ENCODE results near the gene FAM53B.
A peak's percentile ranks its signal among the peaks of the same experiment; 100 is the strongest.
"Not testable (repeated sequence)": the region's sequence is repeated elsewhere in the genome, so short reads cannot be mapped to it uniquely, and the experiment has no call there.

The FAM53B gene

DNA sequence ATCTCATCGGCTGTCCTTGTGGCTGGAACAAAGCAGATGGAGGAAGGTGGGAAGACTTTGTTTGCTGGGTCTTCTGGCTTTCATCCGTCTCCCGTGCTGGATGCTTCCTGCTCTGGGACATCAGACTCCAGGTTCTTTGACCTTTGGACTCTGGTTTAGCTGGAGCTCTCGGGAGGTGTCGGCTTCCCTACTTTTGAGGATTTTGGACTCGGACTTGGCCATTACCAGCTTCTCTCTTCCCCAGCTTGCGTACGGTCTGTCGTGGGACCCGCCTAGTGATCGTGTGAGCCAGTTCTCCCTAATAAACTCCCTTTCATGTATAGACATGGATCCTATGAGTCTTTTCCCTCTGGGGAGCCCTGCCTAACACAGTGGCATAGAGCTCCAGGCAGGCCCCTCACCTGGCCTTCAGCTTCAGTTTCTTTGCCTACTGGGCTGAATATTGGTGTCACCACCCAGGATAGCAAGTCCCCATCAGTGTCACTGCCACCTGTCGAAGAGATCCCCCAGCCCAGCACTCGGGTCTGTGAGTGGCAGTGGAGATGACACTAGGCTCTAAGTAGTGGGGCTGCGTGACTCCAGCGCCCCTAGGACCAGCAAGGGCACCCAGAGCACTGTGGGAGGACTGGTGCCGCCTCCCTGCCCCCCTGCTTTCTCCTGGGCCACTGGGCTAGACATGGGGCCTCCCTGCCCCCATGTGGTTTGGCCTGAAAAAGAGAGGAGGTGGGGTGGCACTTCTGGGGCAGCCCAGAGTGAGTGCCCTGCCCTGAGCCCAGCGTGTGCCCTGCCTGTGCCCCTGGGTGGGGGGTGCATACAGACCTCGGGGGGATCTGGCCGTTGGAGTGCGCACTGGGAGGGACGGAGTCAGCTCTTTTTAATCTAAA, 147.0 kb downstream of the FAM53B start:
- no peak for DNase-seq (ENCODE audit: low read depth)

GRCh38 chr10:124596116-124596785, 147.9 kb downstream of the FAM53B start:
- DNase-seq (ENCODE audit: low read depth), result no peak

DNA sequence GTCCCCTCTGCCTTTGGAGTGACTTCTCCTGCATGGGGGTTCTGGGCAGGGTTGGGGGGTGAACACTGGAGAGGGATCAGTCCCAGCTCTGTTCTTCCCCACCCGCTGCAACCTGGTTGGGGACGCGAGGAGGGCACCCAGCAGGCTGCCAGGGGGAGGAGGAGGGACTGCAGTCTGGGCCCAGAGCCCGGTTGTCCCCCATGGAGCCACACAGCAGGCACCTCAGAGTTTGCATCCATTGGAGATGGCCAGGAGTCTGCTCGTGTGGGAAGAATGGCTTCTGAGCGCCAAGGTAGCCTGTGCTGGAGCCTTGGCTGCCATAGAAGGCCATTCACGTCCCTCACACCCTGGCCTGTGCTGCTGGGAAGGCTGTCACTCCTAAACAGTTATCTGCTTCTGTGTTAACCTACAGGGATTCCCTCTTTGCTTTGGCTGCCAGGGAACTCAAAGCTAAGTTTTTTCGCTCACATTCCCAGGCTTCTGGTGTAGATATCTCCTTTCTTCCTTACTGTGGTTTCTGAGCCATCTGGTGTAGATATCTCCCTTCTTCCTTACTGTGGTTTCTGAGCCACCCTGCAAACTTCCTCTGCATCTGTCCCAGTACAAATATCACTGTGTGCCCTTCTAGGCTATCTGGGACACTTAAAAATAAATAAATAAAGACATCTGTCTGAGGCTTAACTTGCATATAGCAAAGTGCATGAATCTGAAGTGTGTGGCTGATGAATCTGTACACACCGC, 148.9 kb downstream of the FAM53B start:
- no peak for DNase-seq (ENCODE audit: low read depth)

DNA sequence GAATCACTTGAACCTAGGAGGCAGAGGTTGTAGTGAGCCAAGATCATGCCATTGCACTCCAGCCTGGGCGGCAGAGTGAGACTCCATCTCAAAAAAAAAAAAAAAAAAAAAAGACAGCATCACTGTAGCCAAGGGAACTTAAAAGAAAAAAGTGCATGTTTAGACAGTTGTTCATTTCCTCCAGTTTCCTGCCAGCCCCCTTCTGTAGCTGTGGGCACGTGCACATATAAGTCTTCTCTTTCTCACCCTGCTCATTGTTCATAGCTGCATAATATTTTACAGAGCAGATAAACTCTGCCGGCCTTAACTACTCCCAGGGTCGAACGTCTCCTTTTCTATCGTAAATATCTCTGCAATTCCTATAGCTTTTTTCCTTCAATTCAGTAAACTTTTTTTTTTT, 149.9 kb downstream of the FAM53B start:
- no peak for DNase-seq (ENCODE audit: low read depth)

- no peak for DNase-seq (ENCODE audit: low read depth)
These were observed 150.7 kb downstream of the FAM53B start for GRCh38 chr10:124593431-124593985.

GRCh38 chr10:124592736-124593430, 151.3 kb downstream of the FAM53B start:
- no peak for DNase-seq (ENCODE audit: low read depth)

- DNase-seq (ENCODE audit: low read depth), result no peak
These were observed 152.1 kb downstream of the FAM53B start for GRCh38 chr10:124592101-124592500.

DNA sequence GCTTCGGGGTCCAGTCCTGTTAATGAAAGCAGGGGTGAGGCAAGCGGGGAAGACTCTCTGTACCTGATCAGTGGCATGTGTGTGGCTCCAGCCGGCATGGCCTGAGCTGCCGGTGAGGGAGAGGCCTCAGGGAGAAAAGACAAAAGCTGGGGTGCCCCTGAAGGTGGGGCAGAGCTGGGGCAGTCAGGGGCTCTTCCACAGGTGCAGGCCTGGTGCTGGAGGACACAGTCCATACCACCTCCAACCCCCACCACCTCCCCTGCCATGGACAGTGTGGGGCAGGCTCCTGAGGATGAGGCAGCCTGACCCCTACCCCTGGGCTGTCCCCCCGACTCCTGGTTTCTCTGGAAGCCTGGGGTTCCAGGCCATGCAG, 153.1 kb downstream of the FAM53B start:
- DNase-seq (ENCODE audit: low read depth), result no peak

DNA sequence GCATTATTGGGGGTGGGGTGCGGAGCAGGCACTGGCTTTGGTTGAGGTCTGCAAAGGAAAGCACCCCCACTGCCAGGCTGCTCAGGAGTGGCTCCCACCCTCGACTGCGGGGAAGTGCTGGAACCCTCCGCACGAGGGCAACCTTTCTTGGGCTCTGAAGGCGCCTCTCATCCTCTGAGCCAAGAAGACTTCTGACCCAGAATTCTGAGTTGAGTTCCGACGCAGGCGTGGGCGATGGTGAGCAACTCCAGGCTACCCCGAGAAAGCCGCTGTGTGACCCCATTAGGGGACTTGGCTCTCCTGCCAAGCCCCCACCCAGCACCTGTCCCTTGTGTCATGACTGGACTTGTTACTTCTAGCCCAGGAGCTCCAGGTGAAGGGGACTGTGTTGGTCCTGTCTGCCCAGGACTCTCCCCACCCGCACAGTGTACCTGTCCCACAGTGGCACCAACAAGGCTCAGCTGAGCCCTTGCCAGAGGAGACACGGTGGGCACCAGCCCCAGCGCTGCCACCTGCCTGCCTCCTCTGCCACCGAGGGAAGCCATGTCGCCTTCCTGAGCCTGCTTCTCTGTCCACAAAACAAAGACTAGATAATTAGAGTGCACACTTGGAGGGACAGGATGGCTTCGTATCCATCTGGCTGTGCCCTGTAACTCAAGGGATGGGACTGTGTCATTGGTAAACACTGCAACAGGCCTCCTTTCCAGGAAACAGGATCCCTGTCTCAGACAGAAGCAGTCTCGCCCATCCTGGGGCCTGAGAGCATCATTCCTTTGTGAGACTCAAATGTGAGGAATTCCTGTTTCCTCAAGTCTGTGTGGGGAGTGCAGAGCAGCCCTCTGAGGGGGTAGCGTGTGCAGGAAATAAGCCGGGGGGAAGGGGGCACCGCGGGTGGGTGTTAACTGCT, 153.7 kb downstream of the FAM53B start:
- DNase-seq (ENCODE audit: low read depth), result no peak

- no peak for DNase-seq (ENCODE audit: low read depth)
These were observed 154.6 kb downstream of the FAM53B start for GRCh38 chr10:124589491-124590041.

GRCh38 chr10:124588736-124589490, 155.3 kb downstream of the FAM53B start:
- DNase-seq (ENCODE audit: low read depth), result no peak

DNA sequence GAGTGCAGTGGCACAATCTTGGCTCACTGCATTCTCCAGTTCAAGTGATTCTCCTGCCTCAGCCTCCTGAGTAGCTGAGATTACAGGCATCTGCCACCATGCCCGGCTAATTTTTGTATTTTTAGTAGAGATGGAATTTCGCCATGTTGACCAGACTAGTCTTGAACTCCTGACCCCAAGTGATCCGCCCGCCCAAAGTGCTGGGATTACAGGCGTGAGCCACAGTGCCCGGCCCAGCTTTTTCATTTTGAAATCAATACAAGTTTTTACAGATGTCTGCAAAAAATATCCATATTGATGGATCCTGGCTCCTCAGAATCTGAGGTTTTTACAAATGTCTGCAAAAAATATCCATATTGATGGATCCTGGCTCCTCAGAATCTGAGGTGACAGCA, 155.8 kb downstream of the FAM53B start:
- not testable (repeated sequence) for DNase-seq (ENCODE audit: low read depth)

DNA sequence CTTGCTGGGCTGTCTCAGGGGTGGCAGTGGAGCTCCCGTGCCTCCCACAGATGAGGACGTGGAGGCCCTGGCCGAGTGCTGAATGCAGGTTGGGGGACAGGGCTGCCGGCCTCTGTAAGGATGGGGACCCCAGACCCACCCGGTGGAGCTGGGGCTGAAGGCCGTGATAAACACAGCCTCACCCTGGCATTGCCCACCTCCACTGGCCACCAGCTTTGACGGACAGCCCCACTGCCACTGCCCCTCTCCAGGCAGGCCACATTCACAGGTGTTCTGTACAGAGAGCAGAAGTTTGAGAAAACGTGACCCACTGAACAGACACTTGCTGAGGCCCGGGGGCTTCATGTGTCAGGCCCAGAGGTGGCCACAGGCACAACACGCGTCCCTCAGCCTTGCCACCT, 156.4 kb downstream of the FAM53B start:
- no peak for DNase-seq (ENCODE audit: low read depth)

DNA sequence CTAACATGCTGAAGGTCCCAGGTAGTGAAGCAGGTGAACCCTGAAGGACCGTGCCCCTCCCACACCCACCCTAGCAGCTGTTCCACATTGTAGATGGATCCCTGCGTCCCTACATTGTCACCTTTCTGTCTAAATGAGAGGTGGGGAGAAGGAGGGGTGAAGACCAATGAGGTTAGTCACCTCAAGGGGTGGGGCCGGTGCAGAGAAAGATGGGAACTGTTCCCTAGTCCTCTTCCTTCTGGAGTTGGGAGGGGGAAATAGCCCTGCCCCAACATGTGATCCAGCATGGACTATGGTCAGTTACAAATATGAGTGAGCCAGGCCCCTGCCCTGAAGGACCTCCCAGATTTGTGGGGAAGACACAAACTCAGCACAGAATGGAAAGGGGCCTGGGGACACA, 158.0 kb downstream of the FAM53B start:
- no peak for DNase-seq (ENCODE audit: low read depth)

DNA sequence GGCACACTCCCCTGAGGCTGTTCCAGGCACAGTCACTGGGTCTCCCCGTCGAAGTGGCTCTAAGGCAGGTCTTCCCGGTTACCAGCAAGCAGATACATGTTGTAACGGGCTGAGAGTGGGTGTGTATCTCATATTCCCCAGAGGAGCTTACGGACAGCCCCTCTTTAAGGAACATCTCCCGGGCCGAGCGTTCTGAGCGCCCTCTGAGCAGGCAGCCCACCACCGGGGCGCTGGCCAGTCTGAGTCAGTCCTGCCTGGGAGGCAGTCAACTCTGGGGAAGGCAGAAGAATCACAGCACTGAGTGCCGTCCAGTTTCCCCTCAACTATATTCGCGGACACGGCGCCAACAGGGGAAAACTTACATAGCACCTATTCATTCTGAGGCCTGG, 165.2 kb downstream of the FAM53B start:
- peak; percentile 9 for DNase-seq (ENCODE audit: low read depth)

- no peak for DNase-seq (ENCODE audit: low read depth)
These were observed 165.8 kb downstream of the FAM53B start for GRCh38 chr10:124578231-124579010.

- no peak for DNase-seq (ENCODE audit: low read depth)
These were observed 166.5 kb downstream of the FAM53B start for GRCh38 chr10:124577651-124578050.

DNA sequence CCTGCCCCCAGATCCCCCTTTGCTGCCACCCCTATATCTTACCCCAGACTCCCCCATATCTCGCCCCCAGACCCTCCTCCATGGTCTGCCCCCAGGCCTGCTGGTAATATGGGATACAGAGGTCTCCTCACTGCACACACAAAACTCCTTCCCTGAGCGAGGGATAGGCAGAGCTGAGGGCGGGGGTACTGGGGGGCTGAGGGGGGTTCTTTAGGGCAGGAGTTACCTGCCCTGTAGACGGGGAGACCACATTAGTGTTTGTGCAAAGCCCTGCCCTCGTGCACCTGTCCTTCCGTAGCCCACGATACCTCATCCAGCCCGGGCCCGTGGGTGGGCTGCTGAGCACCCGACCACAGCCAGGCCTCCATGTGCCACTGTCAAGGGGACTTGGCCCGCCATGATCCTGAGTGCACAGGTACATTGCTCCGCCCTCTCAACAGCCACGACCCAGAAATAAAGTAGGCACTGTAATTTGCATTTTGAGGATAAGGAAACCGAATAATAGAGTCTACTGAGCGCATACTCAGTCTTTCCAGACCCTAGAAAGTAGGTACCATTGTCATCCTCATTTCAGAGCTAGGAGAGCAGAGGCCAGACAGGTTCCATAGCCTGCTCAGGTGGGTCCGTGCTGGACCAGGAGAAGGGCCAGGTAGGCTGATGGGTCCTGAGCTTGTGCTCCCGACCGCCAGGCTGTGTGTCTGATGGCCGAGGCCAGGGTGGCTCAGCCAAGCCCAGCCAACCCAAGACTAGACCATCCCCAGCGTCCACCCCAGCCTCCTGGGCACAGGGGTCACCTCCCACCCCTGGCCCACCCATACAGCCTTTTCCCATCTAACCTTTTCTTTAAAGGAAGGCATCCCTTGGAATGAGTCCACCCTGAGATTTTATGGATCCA, 167.4 kb downstream of the FAM53B start:
- no peak for DNase-seq (ENCODE audit: low read depth)
